Measurements from ENCODE around the gene STAT3.

DNA sequence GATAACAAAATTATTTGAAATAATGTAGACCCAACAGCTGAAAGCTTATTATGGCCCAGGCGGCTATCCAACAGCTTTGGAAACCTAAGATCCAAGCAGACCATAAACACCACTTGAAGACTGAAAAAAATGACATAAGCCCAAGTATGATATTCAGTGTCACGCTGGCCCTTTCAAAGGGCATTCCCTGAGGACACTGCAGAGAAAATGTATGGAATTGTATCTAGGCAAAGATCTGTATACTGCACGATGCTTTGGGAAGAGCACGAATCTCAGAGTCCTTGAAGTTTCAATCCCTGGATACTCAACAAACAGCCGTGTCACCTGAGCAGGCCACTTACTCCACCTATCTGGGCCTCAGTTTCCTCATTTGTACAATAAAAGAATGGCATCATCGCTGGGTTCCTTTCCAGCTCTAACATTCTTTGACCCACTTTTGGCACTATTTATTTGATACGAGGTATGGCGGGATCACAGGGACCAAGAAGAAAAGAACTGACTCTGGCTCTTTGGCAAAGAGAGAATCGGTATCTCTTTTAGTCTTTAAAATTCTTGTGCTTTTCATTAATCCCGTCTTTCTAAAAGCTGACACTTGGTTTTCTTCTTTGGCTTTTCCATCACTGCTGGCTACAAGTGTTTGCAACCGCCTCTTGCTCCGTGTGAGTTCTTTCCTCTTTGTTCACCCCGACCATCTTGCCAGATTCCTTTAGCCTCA lies 113.3 kb downstream of the STAT3 start:
- TF ChIP-seq POLR2A (IDR thresholded peaks at IDR 0.05; ENCODE audit: low read depth, low read length) (no peak), POLR2AphosphoS5 (IDR thresholded peaks at IDR 0.05; ENCODE audit: low read depth, low read length) (no peak), TAF1 (IDR thresholded peaks at IDR 0.05; ENCODE audit: borderline replicate concordance, low read depth, low read length) (no peak)
